Heart left ventricle (tissue), 13 donors: Measurements from ENCODE around the gene VTI1A.

Experiments
- CTCF ChIP-seq, 12 donors: fragments of 200-600 bp; sonication (generic) in 4 of 12; IDR thresholded peaks; one replicate each; pipeline versions ENCODE4 v1.5.0 to v1.8.0; 2018 to 2022; ENCODE audit warnings: antibody characterized with exemption in 12 of 12, mild to moderate bottlenecking in 5 of 12
- POLR2A ChIP-seq, 2 donors: fragments of 450-650 bp; IDR thresholded peaks; one replicate each; pipeline ENCODE4 v1.6.1; 2017; ENCODE audit warnings: antibody characterized with exemption in 2 of 2, mild to moderate bottlenecking in 2 of 2, moderate library complexity in 2 of 2
- donor health status: ischemic (EF 13 %, LVEDD 7.1; RV severe dilation, severe dysfunction).
- donor health status: DM: no; HTN: yes; CAD: no.
- donor health status: DM: no; HTN: no; CAD: no.
- donor health status: ischemic (EF 25% LVEDD 6.9; RV normal size, moderate dysfunction).
- donor health status: ischemic (EF 25% LVEDD 5.7; RV mildly dilated, moderate dysfunction).
- donor health status: ischemic (EF 35%, LVEDD 5.7; RV mildly dilated, moderate dysfunction).
- donor health status: nonischemic (EF 11% LVEDD 7.7; RV severe dilation, severe dysfunction).
- donor health status: DM: yes; HTN: yes; CAD: no.
- donor health status: PGD.
- donor health status: ischemic (EF 29% LVEDD 5.4; RV normal size, mild dysfunction).
- donor health status: nonischemic (EF 23%, LVEDD 6.1; RV moderate dilation, normal function).

GRCh38 chr10:112819231-112819630 lies 372.2 kb downstream of the VTI1A start:
- no peak for TF ChIP-seq CTCF (IDR thresholded peaks at IDR 0.05)
- no peak for TF ChIP-seq POLR2A (IDR thresholded peaks at IDR 0.05)
